Gastroesophageal sphincter (tissue), 4 donors: Measurements from ENCODE around the gene TOMM40. TPM values are rescaled to one million over a fixed set of nuclear protein-coding genes. Genes with fewer than 3 reads are reported as not detected.
A peak's percentile ranks its signal among the peaks of the same experiment; 100 is the strongest.

ENCODE experiments used
- ATAC-seq: fragments of 150-250 bp; one replicate; pipeline ENCODE4 v1.9.1; 2016; ENCODE audit warnings: mild to moderate bottlenecking, moderate library complexity
- H3K27ac ChIP-seq, 4 donors: fragments of 200-600 bp; sonication (generic) in 3 of 4; 1 replicate in 3 of 4; 2 replicates in 1 of 4; pipeline ENCODE4 v1.5.1; 2016 to 2019
- H3K27me3 ChIP-seq: fragments of 200-600 bp; sonication (generic); one replicate; pipeline ENCODE4 v1.5.1; 2019
- H3K36me3 ChIP-seq, 2 donors: fragments of 200-600 bp; sonication (generic); one replicate each; pipeline ENCODE4 v1.5.1; 2019; ENCODE audit warnings: control low read depth in 1 of 2
- H3K4me1 ChIP-seq, 3 donors: fragments of 200-600 bp; sonication (generic); 1 replicate in 2 of 3; 2 replicates in 1 of 3; pipeline ENCODE4 v1.5.1; 2016 to 2019; ENCODE audit warnings: control low read depth in 2 of 3
- H3K4me3 ChIP-seq, 2 donors: fragments of 200-600 bp; sonication (generic); one replicate each; pipeline ENCODE4 v1.5.1; 2019; ENCODE audit warnings: mild to moderate bottlenecking in 1 of 2, moderate library complexity in 1 of 2
- H3K9me3 ChIP-seq, 3 donors: fragments of 200-600 bp; sonication (generic); one replicate each; pipeline ENCODE4 v1.5.1; 2017 to 2019; ENCODE audit warnings: control low read depth in 2 of 3
- EP300 ChIP-seq: sonication (generic); formaldehyde crosslinking; IDR thresholded peaks from one replicate; pipeline ENCODE4 v1.6.1; 2017; ENCODE audit warnings: antibody characterized with exemption, mild to moderate bottlenecking
- POLR2A ChIP-seq, 2 donors: fragments of 450-650 bp; IDR thresholded peaks; one replicate each; pipeline ENCODE4 v1.6.1; 2017; ENCODE audit warnings: antibody characterized with exemption in 2 of 2, mild to moderate bottlenecking in 2 of 2, moderate library complexity in 1 of 2
- POLR2AphosphoS5 ChIP-seq: sonication (generic); formaldehyde crosslinking; IDR thresholded peaks from one replicate; pipeline ENCODE4 v1.6.1; 2017; ENCODE audit warnings: antibody characterized with exemption
- WGBS, 2 donors: methylation state at CpG; one replicate each; pipeline ENCODE4 v1.1.5; 2018; ENCODE audit warnings: low coverage in 1 of 2; 5-methylcytosine and 5-hydroxymethylcytosine counted together
- total RNA-seq, 4 donors: library from RNA; depleted of rRNA; stranded (reverse); fragments of >200 nt; gene quantifications; one replicate each; pipeline ENCODE4 v1.1.0, GENCODE V29; 2016
- TF ChIP-seq, protein P1 (sequence below), 4 experiments: fragments of 200-600 bp in 2 of 4; fragments of 450-650 bp in 2 of 4; sonication (generic) in 1 of 4; IDR thresholded peaks; one replicate each; pipeline ENCODE4 v1.5.1; 2017 to 2019; ENCODE audit warnings: antibody characterized with exemption in 4 of 4, mild to moderate bottlenecking in 2 of 4, moderate library complexity in 2 of 4

Gene TOMM40
- total RNA-seq, 4 donors from 2014 or later: 30.7 to 41.2 (median 33.7) TPM

DNA sequence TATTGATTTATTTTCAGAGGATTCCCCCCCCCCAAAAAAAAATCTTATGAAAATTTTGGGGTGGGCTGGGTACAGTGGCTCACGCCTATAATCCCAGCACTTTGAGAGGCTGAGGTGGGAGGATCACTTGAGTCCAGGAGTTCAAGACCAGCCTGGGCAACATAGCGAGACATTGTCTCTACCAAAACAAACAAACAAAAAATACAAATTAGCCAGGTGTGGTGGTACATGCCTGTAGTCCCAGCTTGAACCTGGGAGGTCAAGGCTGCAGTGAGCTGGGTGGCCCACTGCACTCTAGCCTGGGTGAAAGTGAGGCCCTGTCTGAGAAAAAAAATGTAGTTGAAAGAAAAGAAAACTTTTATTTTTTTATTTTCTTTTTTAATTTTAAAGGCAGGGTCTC lies 27.1 kb upstream of the TOMM40 start:
- H3K36me3 ChIP-seq: peaks cover 0 to 49% of the 10 kb centered on the region in 2 donors
- no peak overlapping the region for H3K27ac ChIP-seq
- no peaks in the 10 kb centered on the region for H3K27me3 ChIP-seq
- TF ChIP-seq EP300 (no peak), POLR2AphosphoS5 (no peak), POLR2A (IDR thresholded peaks at IDR 0.05) (no peak)
- TF ChIP-seq, protein P1, sequence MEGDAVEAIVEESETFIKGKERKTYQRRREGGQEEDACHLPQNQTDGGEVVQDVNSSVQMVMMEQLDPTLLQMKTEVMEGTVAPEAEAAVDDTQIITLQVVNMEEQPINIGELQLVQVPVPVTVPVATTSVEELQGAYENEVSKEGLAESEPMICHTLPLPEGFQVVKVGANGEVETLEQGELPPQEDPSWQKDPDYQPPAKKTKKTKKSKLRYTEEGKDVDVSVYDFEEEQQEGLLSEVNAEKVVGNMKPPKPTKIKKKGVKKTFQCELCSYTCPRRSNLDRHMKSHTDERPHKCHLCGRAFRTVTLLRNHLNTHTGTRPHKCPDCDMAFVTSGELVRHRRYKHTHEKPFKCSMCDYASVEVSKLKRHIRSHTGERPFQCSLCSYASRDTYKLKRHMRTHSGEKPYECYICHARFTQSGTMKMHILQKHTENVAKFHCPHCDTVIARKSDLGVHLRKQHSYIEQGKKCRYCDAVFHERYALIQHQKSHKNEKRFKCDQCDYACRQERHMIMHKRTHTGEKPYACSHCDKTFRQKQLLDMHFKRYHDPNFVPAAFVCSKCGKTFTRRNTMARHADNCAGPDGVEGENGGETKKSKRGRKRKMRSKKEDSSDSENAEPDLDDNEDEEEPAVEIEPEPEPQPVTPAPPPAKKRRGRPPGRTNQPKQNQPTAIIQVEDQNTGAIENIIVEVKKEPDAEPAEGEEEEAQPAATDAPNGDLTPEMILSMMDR (IDR thresholded peaks at IDR 0.05): no peak
- H3K9me3 ChIP-seq: no peaks in the 10 kb centered on the region
- no peak for ATAC-seq
- H3K4me1 ChIP-seq: peaks cover 0 to 12% (median 0%) of the 10 kb centered on the region in 3 donors
- WGBS, 2 donors: 92 to 100% methylated on average over 2 of the region's 2 CpGs
- H3K4me3 ChIP-seq: no peak overlapping the region

DNA sequence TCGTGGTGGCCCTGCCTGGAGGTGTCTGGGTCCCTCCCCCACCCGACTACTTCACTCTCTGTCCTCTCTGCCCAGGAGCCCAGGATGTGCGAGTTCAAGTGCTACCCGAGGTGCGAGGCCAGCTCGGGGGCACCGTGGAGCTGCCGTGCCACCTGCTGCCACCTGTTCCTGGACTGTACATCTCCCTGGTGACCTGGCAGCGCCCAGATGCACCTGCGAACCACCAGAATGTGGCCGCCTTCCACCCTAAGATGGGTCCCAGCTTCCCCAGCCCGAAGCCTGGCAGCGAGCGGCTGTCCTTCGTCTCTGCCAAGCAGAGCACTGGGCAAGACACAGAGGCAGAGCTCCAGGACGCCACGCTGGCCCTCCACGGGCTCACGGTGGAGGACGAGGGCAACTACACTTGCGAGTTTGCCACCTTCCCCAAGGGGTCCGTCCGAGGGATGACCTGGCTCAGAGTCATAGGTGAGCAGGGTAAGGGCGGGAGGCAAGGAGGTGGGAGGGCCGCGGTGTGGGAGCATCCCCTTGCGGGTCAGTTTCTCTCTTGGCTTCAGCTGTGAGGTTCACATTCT lies 25.8 kb upstream of the TOMM40 start:
- TF ChIP-seq, protein P1 (IDR thresholded peaks at IDR 0.05): no peak
- no peak for TF ChIP-seq POLR2A (IDR thresholded peaks at IDR 0.05)
- TF ChIP-seq POLR2AphosphoS5: no peak
- no peak for TF ChIP-seq EP300
- no peaks in the 10 kb centered on the region for H3K9me3 ChIP-seq
- peaks cover 0 to 47% of the 10 kb centered on the region in 2 donors for H3K36me3 ChIP-seq
- 40 to 100% methylated on average over 1 of the region's 27 CpGs for WGBS, 2 donors
- H3K4me1 ChIP-seq: peaks cover 0 to 18% (median 0%) of the 10 kb centered on the region in 3 donors
- ATAC-seq: no peak
- no peaks in the 10 kb centered on the region for H3K27me3 ChIP-seq
- H3K4me3 ChIP-seq: no peak overlapping the region
- no peak overlapping the region for H3K27ac ChIP-seq

DNA sequence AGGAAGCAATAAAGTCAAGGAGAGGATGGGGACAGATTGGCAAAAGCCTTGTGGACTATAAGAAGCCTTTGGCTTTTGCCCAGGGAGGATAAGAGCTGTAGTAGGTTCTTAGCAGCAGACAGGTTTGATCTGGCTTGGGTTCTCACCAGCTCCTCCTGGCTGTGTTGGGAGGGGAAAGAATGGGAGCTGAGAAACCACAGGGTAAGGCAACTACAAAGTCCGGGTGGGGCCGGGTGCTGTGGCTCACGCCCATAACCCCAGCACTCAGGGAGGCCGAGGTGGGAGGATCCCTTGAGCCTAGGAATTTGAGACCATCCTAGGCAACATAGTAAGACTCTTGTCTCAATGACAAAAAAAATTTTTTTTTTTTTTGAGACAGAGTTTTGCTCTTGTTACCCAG lies 24.4 kb upstream of the TOMM40 start:
- WGBS, 2 donors: 100% methylated on average over 2 of the region's 4 CpGs; no CpG with 5 or more reads in 1 of the 2 donors
- no peaks in the 10 kb centered on the region for H3K27me3 ChIP-seq
- H3K36me3 ChIP-seq: peaks cover 0 to 53% of the 10 kb centered on the region in 2 donors
- no peak overlapping the region for H3K4me3 ChIP-seq
- no peak overlapping the region for H3K27ac ChIP-seq
- no peak for ATAC-seq
- H3K9me3 ChIP-seq: no peaks in the 10 kb centered on the region
- TF ChIP-seq, protein P1 (IDR thresholded peaks at IDR 0.05): no peak
- no peak for TF ChIP-seq EP300
- TF ChIP-seq POLR2A (IDR thresholded peaks at IDR 0.05): no peak
- TF ChIP-seq POLR2AphosphoS5: no peak
- H3K4me1 ChIP-seq: peaks cover 0 to 18% (median 0%) of the 10 kb centered on the region in 3 donors

DNA sequence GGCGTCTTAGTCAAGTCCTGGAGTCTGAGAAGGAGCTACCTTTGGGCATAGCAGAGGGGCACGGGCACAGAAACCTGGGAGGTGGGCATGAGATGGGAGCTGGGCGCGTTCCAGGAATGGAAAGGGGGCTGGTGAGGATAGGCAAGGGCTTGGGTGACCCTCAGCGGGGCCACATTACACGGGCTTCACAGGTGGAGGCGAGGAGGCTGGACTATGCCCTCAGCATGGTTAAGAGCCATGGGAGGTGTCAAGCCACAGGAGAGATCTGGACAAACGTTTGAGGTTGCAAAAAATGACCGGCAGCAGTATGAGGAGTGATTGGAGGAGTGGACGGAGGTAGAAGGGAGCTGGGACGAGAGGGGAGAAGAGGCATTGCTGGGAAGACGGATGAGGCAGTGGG lies 23.5 kb upstream of the TOMM40 start:
- TF ChIP-seq POLR2AphosphoS5: no peak
- TF ChIP-seq POLR2A (IDR thresholded peaks at IDR 0.05): no peak
- TF ChIP-seq, protein P1 (IDR thresholded peaks at IDR 0.05): no peak
- no peak for TF ChIP-seq EP300
- no peak overlapping the region for H3K4me3 ChIP-seq
- 89 to 94% methylated on average over 11 to 12 of the region's 12 CpGs for WGBS, 2 donors
- no peaks in the 10 kb centered on the region for H3K9me3 ChIP-seq
- H3K4me1 ChIP-seq: peaks cover 0 to 18% (median 0%) of the 10 kb centered on the region in 3 donors
- no peak for ATAC-seq
- H3K27me3 ChIP-seq: no peaks in the 10 kb centered on the region
- H3K27ac ChIP-seq: peak overlapping the region in 2 of 4 donors; percentile 24 to 58
- H3K36me3 ChIP-seq: peaks cover 0 to 62% of the 10 kb centered on the region in 2 donors
